C4-2B (cell line): Measurements from ENCODE around the gene RRAS2.

Experiments used
- CTCF ChIP-seq: fragments of 450-650 bp; conservative IDR thresholded peaks from 2 replicates; pipeline ENCODE4 v1.5.1; 2017; ENCODE audit warnings: mild to moderate bottlenecking
- ZFX ChIP-seq: fragments of 450-650 bp; IDR thresholded peaks from 2 replicates; pipeline ENCODE4 v1.6.1; 2017

GRCh38 chr11:14384338-14384737 is 25.4 kb upstream of the RRAS2 start:
- TF ChIP-seq CTCF: no peak
- no peak for TF ChIP-seq ZFX
